ENCODE measurements around the gene TRPC4AP.

Gene TRPC4AP

DNA sequence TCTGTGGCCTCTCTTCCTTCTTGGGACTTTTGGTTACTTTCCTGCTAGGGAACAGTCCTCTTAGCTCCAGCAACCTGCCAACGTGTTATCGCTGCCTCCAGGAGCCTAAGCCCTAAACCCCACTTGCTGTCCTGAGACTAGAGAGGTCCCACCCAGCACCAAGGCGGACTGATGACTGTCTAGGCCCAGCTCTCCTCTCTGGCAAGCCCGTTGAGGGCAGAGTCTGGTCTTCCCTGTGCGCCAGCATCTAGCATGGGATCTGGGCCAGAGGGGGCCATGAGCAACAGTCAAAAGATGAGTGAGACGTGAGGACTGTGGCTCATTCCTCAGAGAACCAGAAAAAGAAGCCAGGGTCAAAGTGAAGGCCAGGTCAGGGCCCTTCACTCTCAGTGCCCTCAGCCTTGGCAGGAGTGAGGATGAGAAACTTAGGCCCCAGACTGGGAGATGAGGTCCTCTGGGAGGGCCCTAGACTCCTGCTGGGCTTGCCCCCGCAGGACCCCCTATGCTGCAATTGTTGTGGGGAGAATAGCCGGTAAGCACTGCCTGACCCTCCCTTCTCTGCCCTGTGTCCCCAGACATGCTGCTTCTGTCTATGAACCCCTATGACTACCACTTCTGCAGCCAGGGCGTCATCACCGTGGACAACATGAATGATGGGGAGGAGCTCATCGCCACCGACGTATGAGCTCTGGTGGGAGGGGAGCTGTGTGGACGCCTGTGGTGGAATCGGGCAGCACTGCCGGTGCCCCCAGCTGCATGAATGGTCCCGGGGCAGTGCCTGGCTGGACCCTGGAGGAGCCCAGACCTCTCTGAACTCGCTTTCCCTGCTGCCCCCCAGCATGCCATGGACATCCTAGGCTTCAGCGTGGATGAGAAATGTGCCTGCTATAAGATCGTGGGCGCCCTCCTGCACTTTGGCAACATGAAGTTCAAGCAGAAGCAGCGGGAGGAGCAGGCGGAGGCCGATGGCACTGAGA, 106.0 kb downstream of the TRPC4AP start:
- no peak for DNase-seq

DNA sequence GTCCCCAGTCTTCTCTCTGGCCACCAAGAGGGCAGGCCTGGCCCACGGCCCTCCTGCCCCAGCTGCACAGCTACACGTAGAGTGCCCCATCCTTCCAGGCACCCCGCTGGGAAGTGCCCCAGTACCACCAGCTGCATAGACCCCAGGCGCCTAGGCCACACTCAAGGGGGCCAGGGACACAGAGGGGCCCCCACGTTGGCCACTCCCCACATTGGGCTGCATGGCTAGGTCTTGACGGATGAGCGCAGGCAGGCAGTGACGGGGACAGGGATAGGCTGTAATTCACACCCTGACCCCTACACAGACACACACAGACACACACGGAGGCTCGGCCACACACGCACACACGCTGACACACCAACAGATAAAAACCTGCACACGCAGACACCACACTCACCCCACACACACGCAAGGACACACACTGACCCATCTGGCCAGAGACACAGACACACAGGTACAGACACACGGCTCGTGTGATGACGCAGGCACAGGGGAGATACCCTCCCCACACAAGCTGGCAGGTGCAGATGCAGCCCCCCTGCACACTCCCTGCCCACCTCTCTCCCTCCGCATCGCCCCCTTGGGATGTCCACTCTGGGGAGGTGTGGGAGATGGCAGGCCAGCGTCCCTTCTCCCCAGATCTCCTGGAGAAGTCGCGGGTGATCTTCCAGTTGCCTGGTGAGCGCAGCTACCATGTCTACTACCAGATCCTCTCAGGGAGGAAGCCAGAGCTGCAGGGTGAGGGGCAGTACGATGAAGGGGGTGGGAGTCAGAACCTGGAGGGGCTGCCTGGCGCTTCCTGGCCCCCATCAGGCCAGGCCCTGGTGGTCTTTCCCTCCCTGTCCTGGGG, 106.9 kb downstream of the TRPC4AP start:
- DNase-seq = no peak

DNA sequence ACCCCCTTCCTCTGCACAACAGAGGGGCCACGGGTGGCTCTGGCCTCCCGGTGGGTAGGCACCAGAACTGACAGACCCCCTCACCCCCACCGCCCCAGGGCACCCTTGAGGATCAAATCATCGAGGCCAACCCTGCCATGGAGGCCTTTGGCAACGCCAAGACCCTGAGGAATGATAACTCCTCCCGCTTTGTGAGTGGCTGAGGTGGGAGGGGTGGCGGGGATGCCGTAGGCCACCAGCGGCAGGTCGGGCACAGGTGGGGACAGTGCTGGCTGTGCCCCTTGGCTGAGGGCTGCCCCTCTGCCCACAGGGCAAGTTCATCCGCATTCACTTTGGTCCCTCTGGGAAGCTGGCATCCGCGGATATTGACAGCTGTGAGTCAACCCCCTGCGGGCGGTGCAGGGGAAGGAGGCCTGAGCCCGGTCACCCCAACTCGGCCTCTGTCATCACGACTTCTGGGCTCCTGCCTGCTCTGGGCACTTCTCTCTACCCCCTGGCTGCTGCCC, 107.8 kb downstream of the TRPC4AP start:
- DNase-seq = no peak

DNA sequence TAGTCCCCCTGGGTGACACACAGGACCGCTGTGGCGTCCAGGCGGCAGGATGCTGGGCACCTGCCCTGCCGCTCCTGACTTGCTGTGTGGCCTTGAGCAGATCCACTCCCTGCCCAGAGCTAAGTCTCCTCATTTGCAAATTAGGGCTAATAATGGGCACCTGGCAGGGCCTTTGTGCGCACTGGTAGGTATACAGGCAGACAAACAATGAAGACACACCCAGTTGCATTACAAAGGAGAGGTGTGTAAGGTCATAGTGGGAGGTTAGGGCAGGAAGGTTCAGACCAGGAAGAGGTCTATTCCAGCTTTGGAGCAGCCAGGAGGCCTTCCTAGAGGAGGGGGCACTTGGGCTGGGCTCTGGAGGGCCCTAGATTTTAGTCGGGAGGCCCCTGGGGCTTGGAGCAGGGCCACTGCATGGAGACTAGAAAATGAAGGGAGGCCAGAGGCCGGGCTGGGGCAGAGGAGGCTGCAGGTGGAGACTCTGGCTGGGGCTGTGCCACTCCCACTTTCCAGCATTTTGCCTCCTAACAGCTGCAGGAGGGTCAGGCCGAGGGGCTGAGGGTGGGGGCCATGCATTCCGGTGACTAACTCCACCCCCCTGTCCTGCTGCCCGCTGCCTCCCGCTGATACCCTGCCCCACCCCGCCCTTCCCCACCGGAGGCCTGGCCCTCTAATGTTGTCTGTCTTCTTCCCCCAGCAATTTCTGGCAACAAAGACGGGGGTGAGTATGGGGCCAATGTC, 108.4 kb downstream of the TRPC4AP start:
- DNase-seq = no peak

DNA sequence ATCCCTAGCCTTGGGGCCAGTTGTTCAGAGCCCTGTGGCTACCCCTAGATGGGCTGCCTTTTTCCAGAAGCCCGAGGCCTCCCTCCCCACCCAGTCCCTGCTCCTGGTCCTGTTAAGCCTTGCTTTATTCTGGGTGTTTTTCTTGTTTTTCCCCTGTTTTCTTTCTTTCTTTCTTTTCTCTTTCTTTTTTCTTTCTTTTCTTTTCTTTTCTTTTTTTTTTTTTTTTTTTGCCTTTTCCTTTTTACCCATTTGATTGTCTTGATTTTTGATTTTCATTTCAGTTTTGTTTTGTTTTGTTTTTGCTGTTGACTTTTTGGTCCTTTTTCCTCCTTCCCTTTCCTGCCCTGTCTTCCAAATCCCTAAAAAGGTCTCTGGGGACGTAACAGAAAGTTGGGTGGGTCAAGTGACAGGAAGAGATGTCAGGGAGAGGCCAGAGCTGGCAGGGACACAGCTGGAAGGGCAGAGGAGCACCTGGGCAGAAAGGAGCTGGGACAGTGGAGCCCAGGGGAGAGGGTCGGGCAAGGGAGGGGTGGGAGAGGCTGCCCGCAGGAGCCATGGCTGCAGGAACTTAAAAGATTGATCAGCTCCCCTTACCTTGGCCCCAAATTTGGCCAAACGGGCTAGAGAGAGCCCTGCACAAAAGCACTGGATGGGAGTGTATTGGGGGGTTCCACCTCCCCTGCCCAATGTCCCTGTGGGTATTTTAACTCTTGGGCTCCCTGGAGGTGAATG, 109.4 kb downstream of the TRPC4AP start:
- DNase-seq = no peak

GRCh38 chr20:34982270-34983088, 110.1 kb downstream of the TRPC4AP start:
- no peak for DNase-seq

GRCh38 chr20:34980543-34981233, 111.9 kb downstream of the TRPC4AP start:
- DNase-seq = no peak

DNA sequence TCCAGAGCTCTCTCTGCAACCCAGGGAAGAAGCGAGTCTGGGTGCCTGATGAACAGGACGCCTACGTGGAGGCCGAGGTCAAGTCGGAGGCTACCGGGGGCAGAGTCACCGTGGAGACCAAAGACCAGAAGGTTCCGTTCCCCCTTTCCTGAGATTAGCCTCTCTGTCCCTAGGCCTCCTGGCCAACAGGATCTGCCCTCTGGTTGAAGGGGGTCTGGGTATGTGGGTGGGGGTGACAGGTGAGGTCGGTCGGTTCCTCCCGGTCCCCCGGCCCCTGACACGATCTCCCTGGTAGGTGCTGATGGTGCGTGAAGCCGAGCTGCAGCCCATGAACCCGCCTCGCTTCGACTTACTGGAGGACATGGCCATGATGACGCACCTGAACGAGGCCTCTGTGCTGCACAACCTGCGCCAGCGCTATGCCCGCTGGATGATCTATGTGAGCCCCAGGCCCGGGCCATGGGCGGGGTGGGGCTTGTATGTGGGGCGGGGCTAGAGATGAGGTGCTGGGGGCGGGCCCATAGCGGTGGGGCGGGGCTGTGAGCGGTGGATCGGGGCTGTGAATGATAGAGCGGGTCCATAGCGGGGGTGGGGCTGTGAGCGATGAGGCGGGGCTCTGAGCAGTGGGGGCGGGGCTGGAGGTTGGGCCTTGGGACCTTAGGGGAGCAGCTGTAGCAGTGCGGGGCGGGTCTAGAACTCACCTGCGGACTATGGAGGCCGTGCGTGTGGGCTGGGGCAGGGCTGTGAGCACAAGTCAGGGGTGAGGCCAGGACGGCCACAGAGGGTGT, 113.0 kb downstream of the TRPC4AP start:
- DNase-seq = no peak

- DNase-seq = no peak
These were observed 114.4 kb downstream of the TRPC4AP start for GRCh38 chr20:34978092-34978744.

GRCh38 chr20:34977365-34978091, 115.1 kb downstream of the TRPC4AP start:
- no peak for DNase-seq

- no peak for DNase-seq
These were observed 116.3 kb downstream of the TRPC4AP start for GRCh38 chr20:34976286-34976685.

DNA sequence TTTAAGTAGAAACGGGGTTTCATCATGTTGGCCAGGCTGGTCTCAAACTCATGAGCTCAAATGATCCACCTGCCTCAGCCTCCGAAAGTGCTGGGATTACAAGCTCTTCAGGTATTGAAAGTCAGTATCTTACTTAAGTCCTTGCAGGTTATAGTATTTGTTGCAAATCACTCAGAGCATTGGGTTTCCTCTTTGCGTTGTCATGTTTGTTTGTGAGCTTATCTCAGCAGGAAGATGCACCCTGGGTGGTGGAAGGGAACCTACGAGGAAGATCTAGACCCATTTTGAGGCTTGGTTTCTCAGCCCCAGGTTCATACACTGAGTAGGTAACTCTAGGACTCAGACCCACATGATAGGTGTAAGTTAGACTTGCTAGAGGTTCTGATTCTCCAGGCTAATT, 118.4 kb downstream of the TRPC4AP start:
- DNase-seq = no peak

- DNase-seq = no peak
These were observed 120.9 kb downstream of the TRPC4AP start for GRCh38 chr20:34971561-34972235.

GRCh38 chr20:34970846-34971560, 121.6 kb downstream of the TRPC4AP start:
- no peak for DNase-seq

GRCh38 chr20:34970193-34970840, 122.3 kb downstream of the TRPC4AP start:
- DNase-seq = no peak

GRCh38 chr20:34968042-34968775, 124.4 kb downstream of the TRPC4AP start:
- no peak for DNase-seq
